SHP77 treated with DMSO at 0.1 percent for 48 hours (cell line): ENCODE results near the gene HMGXB3.

Experiments used
- DNase-seq: peaks from one replicate; lab custom pipeline; 2025; lab: John Stamatoyannopoulos, UW

HMGXB3 gene

DNA sequence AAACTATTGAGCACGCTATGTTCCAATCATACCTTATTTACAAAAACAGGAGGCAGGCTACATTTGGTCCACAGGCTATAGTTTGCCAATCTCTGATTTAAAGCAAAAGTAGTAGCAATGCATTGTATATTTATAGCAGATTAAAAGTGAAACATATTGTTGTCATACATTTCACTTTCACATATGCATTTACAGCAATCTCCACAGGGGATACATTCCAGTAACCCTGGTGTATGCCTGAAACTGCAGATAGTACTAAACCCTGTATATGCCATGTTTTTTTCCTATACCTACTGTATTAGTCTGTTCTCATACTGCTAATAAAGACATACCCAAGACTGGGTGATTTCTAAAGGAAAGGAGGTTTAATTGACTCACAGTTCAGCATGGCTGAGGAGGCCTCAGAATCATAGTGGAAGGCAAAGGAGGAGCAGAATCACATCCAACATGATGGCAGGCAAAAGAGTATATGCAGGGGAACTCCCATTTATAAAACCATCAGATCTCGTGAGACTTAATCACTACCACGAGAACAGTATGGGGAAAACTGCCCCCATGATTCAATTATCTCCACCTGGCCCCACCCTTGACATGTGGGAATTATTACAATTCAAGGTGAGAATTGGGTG, 91.7 kb downstream of the HMGXB3 start:
- DNase-seq: no peak

DNA sequence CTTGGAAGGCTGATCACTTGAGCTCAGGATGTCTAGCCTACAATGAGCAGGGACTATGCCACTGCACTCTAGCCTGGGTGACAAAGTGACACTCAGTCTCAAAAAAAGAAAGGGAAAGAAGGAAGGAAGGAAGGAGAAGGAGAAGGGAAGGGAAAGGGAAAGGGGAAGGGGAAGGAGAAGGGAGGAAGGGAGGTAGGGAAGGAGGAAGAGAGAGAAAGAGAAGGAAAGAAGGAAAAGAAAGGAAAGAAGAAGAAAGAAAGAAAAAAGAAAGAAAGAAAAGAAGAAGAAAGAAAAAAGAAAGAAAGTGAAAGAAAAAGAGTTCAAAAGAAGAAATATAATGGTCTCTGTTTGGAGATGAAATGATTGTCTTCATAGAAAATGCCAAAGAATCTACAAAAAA, 96.6 kb downstream of the HMGXB3 start:
- DNase-seq: no peak

DNA sequence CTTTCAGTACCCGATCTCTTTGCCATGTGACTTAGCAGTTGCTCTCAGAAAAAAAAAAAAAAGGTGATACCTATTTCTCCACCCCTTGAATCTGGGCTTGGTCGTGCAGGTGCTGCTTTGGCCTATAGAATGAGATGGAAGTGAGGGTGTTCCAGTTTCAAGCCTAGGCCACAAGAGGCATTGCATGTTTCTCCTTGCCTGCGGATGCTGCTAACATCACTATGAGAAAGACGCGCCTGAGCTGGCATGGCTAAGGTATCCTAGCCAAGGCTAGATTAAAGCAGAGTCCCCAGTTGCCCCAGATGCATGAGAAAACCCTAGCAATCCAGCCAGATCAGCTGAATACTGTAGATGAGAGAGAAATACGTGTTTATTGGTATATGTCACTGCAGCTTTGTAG, 100.5 kb downstream of the HMGXB3 start:
- no peak for DNase-seq
